Measurements from ENCODE around the gene FJX1.
A peak's percentile ranks its signal among the peaks of the same experiment; 100 is the strongest.

The FJX1 gene

GRCh38 chr11:35608502-35608901, 9.8 kb upstream of the FJX1 start:
- no peak for DNase-seq

GRCh38 chr11:35609656-35610055, 8.6 kb upstream of the FJX1 start:
- no peak for DNase-seq

- no peak for DNase-seq
Measured at GRCh38 chr11:35610631-35611030, 7.6 kb upstream of the FJX1 start.

- DNase-seq = no peak
Measured at GRCh38 chr11:35611741-35612140, 6.5 kb upstream of the FJX1 start.

GRCh38 chr11:35614939-35615569, 3.2 kb upstream of the FJX1 start:
- no peak for DNase-seq

- peak; percentile 58 for DNase-seq
Measured at GRCh38 chr11:35615921-35616900, 2.0 kb upstream of the FJX1 start.

- no peak for DNase-seq
Measured at GRCh38 chr11:35617316-35617686, 959 bp upstream of the FJX1 start.

- DNase-seq = no peak
Measured at GRCh38 chr11:35618497-35619115, 346 bp downstream of the FJX1 start.

- peak; percentile 90 for DNase-seq
Measured at GRCh38 chr11:35619116-35619854, 1.0 kb downstream of the FJX1 start.

- peak; percentile 89 for DNase-seq
Measured at GRCh38 chr11:35619855-35620640, 1.8 kb downstream of the FJX1 start.

GRCh38 chr11:35620795-35621194, 2.5 kb downstream of the FJX1 start:
- DNase-seq = no peak

GRCh38 chr11:35621620-35622019, 3.4 kb downstream of the FJX1 start:
- DNase-seq = no peak

- DNase-seq = no peak
Measured at GRCh38 chr11:35622070-35622469, 3.8 kb downstream of the FJX1 start.

- DNase-seq = no peak
Measured at GRCh38 chr11:35623621-35624168, 5.4 kb downstream of the FJX1 start.

- no peak for DNase-seq
Measured at GRCh38 chr11:35624316-35624715, 6.1 kb downstream of the FJX1 start.

- no peak for DNase-seq
Measured at GRCh38 chr11:35624781-35625180, 6.5 kb downstream of the FJX1 start.

GRCh38 chr11:35626501-35626900, 8.2 kb downstream of the FJX1 start:
- no peak for DNase-seq

- no peak for DNase-seq
Measured at GRCh38 chr11:35629511-35629910, 11.3 kb downstream of the FJX1 start.

GRCh38 chr11:35629914-35630313, 11.7 kb downstream of the FJX1 start:
- no peak for DNase-seq

GRCh38 chr11:35631891-35632290, 13.6 kb downstream of the FJX1 start:
- no peak for DNase-seq

- DNase-seq = no peak
Measured at GRCh38 chr11:35632301-35632700, 14.0 kb downstream of the FJX1 start.
